Activated naive CD4-positive, alpha-beta T cell treated with Interleukin-2 at 50 U/mL for 16 hours (primary cell): ENCODE results near the gene CCND1.

Experiments
- DNase-seq: peaks from one replicate; pipeline ENCODE4 v3.0.0-alpha.2; 2020

CCND1 gene

DNA sequence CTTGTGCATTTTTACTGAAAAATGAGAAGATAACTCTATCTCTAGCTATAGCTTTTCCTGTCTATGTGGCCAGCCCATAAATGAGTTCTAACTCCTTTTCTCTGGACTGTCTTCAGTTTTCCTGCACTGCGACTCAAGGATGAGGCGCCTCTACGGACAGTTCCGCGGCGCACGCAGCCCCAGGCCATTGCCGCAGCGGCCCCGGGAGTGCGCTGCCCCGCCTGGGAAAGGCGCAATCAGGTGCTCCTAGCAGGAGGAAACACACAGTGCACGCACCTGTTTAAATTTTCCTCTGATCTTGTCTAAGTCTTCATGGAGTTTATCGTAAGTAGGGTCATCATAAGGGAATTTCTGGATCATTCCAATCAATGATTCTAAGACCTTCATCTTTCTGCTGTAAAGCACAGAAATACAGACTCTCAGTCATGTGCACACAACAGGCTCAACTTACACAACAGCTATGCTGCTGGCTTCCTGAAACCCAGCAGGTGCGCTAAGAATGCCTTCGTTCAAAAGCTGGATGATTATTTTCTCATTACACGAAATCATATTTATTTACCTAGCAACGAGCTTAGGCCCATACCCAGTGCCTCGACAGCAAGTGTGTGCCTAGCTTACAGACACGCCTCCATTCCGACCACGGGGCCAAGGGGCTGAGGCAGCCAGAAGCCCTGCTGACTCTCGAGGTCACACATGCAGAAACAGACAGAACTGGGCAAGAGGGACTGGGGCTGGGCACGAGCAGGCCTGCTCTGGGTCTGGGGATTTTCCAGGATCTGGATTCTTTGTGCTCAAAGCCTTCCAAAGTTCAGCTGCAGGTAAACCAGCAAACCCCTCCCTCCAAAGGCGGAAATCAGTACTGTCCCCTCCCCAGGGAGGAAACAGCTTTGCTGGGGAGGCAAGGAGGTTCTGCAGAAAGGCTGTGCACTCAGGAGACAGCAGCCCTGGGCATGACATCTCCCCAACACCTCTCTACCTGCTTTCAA is 27.0 kb downstream of the CCND1 start:
- DNase-seq, result no peak

DNA sequence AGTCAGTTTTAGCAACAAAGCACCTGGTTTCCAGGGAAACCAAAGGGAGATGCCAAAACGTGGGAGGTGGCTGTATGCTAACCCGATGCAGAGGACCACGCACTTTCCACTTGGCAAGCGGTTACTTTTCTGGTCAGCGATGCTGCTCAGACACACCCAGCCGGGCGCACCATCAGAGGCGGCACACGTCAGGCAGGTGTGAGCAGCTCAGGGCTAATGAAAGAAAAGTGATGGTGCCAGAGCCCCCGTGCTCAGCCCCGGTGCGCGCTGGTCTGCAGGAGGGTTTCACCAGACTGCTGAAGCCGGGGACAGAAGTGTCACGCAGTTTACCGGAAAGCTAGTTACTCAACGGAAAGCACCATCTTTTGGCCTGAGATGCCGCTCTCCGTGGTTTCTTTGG is 28.5 kb downstream of the CCND1 start:
- no peak for DNase-seq

DNA sequence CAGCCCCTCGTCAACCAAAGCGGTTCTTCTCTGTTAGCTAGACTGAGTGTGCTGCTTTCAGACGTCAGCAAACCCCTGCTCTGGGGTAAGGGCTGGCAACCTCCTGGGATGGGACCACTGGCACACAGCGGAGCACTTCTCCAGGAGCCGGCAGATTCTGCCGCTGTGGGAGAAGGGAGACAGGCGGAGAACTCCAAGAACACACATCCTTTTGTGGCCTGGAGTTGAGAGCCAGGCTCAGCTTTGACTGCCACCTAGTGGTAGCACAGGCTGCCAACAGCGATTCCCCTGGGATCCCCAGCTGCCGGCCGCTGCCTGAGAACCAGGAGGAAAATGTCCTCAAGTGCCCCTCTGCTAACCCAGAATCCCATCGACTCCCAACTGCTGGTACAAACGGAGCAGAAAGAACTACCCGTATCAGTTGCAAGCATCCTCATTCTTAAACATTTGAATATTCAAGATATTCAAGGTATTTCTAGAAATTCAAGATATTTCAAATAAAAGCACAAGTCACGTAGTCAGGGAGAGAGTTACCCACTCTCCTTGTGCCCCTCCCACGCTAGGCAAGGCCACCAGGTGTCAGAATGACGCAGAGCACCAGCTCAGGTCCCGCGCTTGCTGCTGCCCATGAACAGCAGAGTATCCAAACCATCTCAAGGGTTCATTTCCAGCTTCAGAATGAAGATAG is 29.3 kb downstream of the CCND1 start:
- peak; percentile 67 for DNase-seq

- DNase-seq, result no peak
These were observed 30.9 kb downstream of the CCND1 start for GRCh38 chr11:69671734-69672465.

GRCh38 chr11:69674267-69674885 is 33.4 kb downstream of the CCND1 start:
- DNase-seq, result peak; percentile 21

GRCh38 chr11:69674886-69675714 is 34.1 kb downstream of the CCND1 start, which contains the start of gene LTO1:
LTO1 (minus strand) TSS chr11:69675353; CDS start chr11:69675239, 114 bp downstream.
- peak; percentile 94 for DNase-seq

DNA sequence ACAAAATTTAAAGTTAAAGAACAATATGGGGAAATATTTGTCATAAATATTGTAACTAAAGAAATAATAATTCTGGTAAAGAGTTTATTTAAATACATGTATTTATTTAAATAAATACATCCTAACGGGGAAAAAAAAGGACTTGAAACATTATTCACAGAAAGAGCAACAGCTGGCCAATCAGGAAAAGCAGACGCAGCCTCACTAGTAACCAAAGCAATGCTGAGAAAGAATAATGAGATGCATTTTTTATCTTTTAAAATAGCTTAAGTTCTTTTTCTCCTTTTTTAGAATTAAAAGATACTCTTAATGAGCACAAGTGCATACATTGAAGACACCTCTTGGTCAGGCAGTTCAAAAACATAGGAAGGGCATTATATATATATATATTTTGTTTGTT is 36.8 kb downstream of the CCND1 start:
- no peak for DNase-seq

DNA sequence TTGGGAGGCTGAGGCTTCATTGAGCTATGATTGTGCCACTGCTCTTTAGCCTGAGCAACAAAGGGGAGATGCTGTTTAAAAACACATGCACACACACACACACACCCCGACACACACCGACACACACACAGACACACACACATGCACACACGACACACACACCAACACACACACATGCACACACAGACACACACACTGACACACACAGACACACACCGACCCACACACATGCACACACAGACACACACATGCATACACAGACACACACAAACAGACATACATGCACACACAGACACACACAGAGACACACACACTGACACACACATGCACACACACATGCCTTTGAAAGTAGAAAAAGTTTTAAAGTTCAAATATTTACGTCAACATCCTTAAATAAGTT is 39.7 kb downstream of the CCND1 start:
- DNase-seq, result no peak

DNA sequence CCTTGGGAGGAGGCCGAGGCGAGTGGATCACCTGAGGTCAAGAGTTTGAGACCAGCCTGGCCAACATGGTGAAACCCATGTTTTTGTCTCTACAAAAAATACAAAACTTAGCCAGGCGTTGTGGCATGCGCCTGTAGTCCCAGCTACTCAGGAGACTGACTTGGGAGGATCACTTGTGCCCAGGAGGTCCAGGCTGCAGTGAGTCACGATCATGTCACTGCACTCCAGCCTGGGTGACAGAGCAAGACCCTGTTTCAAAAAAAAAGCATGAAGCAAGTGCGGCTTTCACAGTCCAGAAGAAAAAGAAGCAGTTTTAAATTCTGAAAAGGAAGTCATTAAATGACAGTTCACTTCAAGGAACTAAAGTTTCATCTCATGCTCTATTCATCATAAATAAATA is 41.3 kb downstream of the CCND1 start:
- no peak for DNase-seq

DNA sequence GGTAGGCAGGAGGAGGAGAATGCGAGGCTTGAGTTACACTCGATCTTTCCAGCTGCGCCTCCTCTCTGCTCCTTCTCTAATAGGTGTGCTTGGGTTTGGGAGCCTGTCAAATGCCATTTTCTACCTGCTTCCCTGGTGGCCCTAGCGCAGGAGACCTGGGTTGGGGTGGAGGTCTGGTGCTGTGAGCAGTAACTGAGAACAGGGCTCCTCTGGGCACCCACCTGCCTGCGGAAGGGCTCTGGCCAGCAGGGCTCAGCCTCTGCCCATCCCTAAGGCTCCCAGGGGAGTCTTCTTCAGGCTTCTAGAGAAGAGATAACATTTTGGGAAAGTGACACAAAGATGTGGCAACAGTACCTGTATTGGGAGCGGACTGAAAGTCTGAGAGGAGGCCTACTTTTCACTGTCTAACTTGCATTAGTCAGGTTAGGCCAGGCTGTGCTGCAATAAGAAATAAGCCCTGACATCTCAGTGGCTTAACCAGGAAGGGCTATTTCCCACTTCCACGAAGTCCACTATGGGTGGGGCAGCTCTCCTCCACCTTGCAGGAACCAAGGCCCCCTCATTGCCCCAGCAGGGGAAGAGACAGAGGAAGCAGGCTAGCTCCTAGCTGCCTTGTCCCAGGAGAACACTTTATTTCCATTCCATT is 41.8 kb downstream of the CCND1 start:
- no peak for DNase-seq

DNA sequence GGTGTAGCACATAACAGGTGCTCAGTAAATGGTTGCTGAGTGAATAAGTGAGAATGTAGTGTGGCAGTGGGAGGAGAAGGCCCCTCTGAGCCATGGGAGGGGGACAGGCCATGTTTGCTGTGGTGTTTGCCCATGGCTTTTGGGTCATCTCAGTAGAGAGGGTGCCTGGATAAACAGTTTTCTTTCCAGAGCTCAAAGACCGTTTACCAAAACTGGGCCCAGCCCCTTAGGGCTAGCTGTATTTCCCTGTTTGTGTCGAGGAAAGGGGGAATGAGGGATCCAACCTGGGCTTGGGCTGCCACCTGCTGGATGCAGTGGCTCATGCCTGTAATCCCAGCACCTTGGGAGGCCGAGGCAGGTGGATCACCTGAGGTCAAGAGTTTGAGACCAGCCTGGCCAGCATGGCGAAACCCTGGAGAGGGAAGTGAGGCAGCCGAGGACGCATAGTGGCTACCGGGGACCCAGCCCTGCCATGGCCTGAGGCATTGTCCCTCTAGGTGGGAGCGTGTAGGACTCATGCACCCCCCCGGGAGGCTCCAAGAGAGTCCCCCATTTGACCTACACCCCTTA is 42.9 kb downstream of the CCND1 start:
- no peak for DNase-seq

- DNase-seq, result no peak
These were observed 43.7 kb downstream of the CCND1 start for GRCh38 chr11:69684651-69685050.

DNA sequence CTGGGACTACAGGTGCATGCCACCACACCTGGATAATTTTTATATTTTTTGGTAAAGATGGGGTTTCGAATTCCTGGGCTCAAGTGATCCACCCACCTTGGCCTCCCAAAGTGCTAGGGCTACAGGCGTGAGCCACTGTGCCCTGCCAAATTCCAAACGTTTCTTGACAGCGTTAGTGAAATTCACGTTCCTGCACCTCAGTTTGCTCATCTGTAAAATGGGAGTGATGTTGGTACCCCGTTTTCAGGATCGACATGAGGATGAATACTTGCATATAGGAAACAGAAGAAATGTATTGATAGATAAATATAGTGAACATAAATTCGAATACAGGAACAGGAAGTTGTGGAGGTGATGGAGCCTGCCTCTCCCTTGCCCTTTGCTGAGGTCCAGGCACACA is 44.4 kb downstream of the CCND1 start:
- DNase-seq, result no peak

DNA sequence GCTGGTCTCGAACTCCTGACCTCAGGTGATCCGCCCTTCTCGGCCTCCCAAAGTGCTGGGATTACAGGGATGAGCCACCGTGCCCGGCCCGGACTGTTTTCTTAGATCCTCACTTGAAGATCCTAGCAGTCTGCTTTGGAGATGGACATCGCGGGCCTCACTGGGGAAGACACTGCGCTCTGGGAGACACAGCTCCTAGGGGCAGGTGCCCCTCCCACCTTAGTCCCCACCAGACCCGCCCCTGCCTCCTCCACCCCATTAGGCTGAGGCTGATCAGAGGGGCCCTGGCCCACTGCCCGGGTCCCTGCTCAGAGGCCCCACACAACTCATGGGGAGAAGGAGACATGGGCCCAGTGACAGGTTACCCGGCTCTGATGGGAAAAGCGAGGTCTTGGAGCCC is 45.5 kb downstream of the CCND1 start:
- DNase-seq, result no peak

- no peak for DNase-seq
These were observed 45.9 kb downstream of the CCND1 start for GRCh38 chr11:69686856-69687255.

GRCh38 chr11:69687969-69688771 is 47.2 kb downstream of the CCND1 start:
- peak; percentile 9 for DNase-seq

- no peak for DNase-seq
These were observed 48.7 kb downstream of the CCND1 start for GRCh38 chr11:69689484-69690319.

DNA sequence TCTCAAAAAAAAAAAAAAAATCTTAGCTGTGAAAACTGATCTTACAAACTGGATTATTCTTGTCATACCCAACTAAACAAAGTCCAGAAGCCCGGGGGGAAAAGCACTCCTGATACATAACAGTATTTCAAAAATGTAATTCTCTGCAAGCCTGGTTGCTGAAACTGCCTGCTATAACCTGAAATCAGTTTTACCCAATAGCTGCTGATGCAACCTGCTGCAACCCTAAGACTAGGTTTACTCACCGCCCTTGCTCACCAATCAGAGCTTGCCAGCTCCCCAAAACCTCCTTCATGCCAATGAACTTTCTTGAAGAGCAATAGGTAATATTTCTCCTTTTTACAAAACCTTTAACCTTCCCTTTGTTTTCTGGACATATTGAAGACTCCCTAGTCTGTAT is 50.5 kb downstream of the CCND1 start:
- no peak for DNase-seq

DNA sequence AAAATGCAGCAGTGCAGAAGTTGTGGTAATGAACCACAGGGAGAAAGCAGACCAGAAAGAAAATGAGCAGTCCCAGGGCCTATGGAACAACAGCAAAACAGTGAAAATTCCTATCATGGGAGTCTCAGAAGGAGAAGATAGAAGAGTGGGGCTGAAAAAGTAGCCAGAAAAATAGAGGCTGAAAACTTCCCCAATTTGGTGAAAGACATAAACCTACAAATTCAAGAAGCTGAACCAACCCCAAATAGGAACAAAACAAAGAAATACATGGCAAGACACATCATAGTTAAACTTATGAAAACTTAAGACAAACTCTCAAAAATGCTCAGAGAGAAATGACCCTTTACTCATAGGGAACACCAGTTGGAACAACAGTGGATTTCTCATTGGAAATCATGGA is 51.5 kb downstream of the CCND1 start:
- no peak for DNase-seq
